ENCODE results near the gene BRSK1.

BRSK1 gene

DNA sequence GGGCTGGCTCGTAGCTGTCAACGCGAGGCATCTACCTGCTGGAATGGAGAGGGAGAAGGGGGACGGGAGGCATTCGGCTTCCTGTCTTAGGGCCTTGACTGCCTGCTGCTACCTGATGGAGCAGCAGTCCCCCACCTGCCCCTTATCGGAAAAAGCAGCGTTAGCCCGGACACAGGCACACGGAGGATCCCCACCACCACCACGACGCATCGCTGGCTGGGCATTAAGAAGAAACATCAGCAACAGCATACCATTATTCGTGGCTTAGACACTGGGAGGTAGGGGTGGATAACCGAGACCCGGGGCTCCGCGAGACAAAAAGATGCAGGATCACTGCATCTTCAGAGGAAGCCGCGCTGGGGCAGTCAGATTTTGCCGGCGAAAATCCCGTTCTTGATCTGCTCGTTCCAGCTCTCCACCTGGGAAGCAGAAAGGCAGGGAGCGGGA is 69.6 kb downstream of the BRSK1 start:
- no peak for DNase-seq (ENCODE audit: low spot score)

DNA sequence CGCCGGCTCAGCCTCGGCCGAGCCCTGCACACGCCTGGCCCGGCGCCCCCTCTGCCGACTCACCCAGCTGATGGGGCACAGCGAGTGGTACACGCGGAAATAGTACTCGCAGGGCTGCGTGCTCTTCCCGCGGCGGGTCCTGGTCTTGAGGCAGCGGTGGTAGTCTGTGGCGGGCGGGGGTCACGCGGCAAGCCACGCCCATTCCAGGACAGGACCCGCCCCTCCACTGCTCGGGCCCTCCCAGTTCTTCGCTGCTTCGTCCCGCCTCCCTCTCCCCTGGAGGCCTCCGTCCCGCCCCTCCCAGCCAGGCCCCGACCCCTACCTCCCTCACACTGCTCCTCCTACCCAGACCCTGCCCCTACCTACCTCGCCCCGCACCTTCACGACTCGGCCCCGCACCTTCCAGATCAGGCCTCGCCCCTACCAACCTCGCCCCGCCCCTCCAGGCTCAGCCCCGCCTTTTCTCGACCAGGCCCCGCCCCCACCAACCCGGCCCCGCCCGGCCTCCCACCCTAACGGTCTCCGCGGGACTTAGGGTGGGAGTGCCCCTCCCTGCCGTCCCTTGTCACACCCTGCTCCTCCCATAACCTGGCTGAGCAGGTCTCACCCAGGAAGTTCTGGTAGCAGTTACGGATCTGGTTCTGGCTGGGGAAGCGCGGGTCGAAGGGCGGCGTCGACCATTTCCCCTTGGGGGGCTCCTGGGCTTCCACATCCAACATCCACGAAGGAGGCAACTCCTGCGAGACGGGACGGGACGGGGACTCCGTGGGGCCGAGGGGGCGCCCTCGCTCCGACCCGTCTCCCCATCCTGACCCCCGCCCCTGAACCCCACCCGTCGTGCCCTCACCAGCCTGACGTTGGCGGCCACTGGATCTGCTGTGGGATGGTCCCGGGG is 70.3 kb downstream of the BRSK1 start:
- peak; percentile 65 for DNase-seq (ENCODE audit: low spot score)

DNA sequence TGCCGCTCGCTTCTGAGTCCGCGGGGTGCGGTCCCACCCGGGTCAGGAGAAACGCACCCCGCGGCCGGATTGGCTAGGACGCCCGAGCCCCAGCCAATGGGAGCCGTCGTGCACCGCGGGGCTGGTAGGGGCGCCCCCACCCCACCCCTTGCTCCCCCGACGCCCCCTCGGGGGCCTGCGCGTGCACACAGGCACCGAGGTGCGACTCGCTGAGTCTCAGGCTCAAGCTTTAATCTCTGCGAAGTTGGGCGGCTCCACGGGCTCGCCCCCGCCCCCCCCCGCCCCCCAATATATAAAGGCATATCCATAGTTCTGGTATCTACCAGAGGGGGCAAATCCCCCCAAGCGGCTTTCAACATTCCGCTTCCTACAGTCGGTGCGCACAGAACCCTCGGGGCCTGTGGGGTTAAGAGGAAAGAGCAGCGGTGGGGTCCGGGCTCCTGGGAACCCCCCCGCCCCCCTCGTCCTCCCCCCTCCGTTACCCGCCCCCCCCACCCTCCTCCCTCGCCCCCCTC is 71.0 kb downstream of the BRSK1 start, which contains the start of gene COX6B2:
COX6B2 (minus strand) TSS at position 22 of the 515 bp plus-strand sequence. CDS start 198 bp downstream, outside the sequence.
- DNase-seq (ENCODE audit: low spot score) = peak; percentile 54

DNA sequence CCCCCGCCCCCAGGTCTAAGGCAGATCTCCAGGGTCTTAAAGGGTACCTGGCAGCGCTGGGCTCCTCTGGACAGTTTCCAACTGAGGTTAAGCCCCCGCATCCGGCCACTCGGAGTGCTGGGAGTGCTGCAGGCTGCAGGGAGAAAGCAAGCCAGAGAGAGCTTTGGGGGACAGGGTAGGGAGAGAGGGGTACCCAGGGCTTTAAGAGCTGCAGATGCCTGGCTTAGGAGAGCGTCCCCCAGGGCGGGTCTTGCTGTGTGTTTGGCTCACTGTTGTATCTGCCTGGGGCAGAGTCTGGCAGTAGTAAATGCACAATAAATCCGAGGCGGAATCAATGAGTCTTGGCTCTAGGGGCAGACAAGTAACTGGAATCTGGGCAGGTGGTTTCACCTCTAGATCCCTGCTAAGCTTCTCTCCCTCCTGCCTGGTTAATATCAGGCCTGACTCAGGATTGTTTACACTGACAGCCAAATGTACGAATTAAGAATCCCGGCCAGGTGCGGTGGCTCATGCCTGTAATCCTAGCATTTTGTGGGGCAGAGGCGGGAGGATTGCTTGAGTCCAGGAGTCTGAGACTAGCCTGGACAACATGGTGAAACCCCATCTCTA is 71.5 kb downstream of the BRSK1 start:
- no peak for DNase-seq (ENCODE audit: low spot score)

DNA sequence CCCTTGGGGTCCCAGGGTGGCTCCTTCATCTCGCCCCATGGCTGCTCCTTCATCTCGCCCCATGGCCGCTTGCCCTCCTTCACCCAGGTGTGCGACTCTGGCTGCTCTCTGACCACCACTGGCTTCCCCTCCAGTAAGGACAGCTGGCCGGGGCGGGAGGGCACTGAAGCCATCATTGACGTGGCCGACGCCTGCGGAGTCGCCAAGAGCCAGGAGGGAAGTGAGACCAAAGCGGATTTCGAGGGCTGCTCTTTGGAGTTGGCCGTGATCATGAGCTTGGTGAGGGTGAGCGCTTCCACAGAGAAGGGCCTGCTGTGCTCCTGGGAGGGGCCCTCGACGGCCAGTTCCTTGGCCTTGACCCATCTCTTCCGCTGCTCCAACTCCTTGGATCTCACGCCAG is 74.7 kb downstream of the BRSK1 start:
- DNase-seq (ENCODE audit: low spot score) = no peak

DNA sequence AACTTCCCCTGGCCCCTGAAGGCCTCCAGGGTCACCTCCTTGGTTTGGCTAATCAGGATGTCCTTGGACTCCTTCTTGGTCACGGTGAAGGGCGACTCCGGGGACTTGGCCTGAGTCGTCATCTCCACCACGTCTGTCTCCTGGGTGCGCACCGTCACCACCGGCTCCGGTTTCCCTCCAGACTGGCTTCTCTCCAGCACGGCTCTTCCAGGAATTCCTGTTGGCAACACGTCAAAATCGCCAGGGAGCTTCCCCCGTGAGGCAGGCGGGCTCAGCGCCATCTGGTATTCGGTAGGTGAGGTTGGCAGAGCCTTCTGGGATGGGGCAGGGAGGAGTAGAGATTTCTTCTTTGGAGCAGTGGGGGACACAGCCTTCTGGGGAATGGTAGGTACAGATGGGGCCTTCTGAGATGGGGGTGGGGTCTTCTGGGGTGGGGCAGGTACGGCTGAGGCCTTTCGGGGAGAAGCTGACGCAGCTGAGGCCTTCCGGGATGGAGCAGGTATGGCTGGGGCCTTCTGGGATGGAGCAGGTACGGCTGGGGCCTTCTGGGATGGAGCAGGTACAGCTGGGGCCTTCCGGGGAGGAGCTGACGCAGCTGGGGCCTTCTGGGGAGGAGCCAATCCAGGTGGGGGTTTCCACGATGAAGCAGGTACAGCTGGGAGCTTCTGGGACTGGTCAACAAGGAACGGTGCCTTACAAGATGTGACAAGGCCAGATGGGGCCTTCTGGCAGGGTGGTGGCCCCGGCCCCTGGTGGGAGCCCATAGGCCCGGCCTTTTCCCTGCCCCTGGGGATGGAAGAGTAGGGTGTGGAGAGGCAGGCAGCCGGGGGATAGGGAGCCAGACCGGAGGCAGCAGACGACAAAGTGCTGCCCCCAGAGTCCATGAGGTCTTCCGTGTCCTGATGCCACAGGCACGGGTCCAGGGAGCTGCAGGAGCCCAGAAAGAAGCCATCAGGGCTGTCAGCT is 75.4 kb downstream of the BRSK1 start:
- DNase-seq (ENCODE audit: low spot score) = no peak

DNA sequence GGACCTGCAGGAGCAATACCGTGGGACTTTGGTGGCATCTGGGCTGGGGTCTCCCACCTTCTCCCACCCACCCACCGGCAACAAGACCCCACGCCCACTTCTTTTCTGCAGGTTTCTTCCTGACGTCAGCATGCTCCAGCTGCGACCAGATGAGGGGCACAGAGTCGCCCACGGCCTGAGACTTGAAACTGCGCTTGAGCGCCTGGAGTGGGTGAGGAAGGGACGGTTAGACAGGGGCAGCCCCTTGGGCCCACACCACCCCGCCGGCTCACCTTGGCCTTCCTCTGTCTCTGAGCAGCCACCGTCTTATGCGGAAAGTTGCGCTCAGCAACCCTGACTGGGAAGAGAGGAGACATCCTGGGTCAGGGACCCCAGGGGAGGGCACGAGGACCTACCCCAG is 77.1 kb downstream of the BRSK1 start:
- DNase-seq (ENCODE audit: low spot score) = no peak
